HepG2 (cell line): ENCODE measurements around the gene C2orf15. TPM values are rescaled to one million over a fixed set of nuclear protein-coding genes. Genes with fewer than 3 reads are reported as not detected.
A peak's percentile ranks its signal among the peaks of the same experiment; 100 is the strongest.

Experiments
- ATF4 ChIP-seq, 2 experiments: fragments of 450-650 bp in 1 of 2; sonication (generic) in 1 of 2; formaldehyde crosslinking; IDR thresholded peaks; 2 replicates each; pipeline versions ENCODE4 v1.5.0 to v1.8.0; 2020 to 2022; ENCODE audit warnings: mild to moderate bottlenecking in 1 of 2, missing genetic modification reagents in 1 of 2
- BRF2 ChIP-seq: sonication (generic); formaldehyde crosslinking; IDR thresholded peaks from 2 replicates; pipeline ENCODE4 v1.8.1; 2022; ENCODE audit warnings: mild to moderate bottlenecking, missing genetic modification reagents
- CCDC6 ChIP-seq: sonication (generic); formaldehyde crosslinking; IDR thresholded peaks from 2 replicates; pipeline ENCODE4 v1.8.1; 2022; ENCODE audit warnings: mild to moderate bottlenecking, missing genetic modification reagents, moderate library complexity
- CREB1 ChIP-seq, 2 experiments: fragments of 450-650 bp in 1 of 2; IDR thresholded peaks; 2 replicates each; pipeline ENCODE4 v1.6.1; 2016 to 2017; ENCODE audit warnings: control low read depth in 1 of 2, mild to moderate bottlenecking in 1 of 2, missing compliant biosample characterization in 1 of 2, missing genetic modification characterization in 1 of 2
- CTCF ChIP-seq: sonication (generic); formaldehyde crosslinking; IDR thresholded peaks from 2 replicates; pipeline ENCODE4 v1.5.0; 2020; ENCODE audit warnings: mild to moderate bottlenecking, missing genetic modification reagents, moderate library complexity
- E2F1 ChIP-seq: sonication (generic); formaldehyde crosslinking; IDR thresholded peaks from 2 replicates; pipeline ENCODE4 v1.5.0; 2020; ENCODE audit warnings: missing genetic modification reagents
- KAT2B ChIP-seq: fragments of 150-350 bp; IDR thresholded peaks from 2 replicates; pipeline ENCODE4 v1.6.1; 2014; ENCODE audit warnings: low read depth, low read length, borderline replicate concordance
- MED8 ChIP-seq: sonication (generic); formaldehyde crosslinking; IDR thresholded peaks from 2 replicates; pipeline ENCODE4 v1.8.1; 2023; ENCODE audit warnings: mild to moderate bottlenecking, missing genetic modification reagents; ENCODE audit not compliant: insufficient replicate concordance
- MEIS2 ChIP-seq: sonication (generic); formaldehyde crosslinking; IDR thresholded peaks from 2 replicates; pipeline ENCODE4 v1.9.0; 2021; ENCODE audit warnings: mild to moderate bottlenecking, missing genetic modification reagents
- NCOA2 ChIP-seq: sonication (generic); formaldehyde crosslinking; IDR thresholded peaks from 2 replicates; pipeline ENCODE4 v1.8.0; 2022; ENCODE audit warnings: inconsistent platforms
- PATZ1 ChIP-seq: sonication (generic); formaldehyde crosslinking; IDR thresholded peaks from 2 replicates; pipeline ENCODE4 v1.4.0; 2020; ENCODE audit warnings: missing genetic modification reagents
- PHB2 ChIP-seq: fragments of 450-650 bp; IDR thresholded peaks from 2 replicates; pipeline ENCODE4 v1.6.1; 2018; ENCODE audit not compliant: partially characterized antibody
- RAD21 ChIP-seq: fragments of 450-650 bp; formaldehyde crosslinking; IDR thresholded peaks from 2 replicates; pipeline ENCODE4 v1.5.0; 2020; ENCODE audit warnings: mild to moderate bottlenecking
- RCOR2 ChIP-seq: IDR thresholded peaks from 2 replicates; pipeline ENCODE4 v1.6.1; 2016; ENCODE audit warnings: missing biosample characterization, missing genetic modification reagents
- ZBTB20 ChIP-seq: sonication (generic); formaldehyde crosslinking; IDR thresholded peaks from 2 replicates; pipeline ENCODE4 v1.8.1; 2023; ENCODE audit warnings: missing genetic modification reagents, low read depth, mild to moderate bottlenecking, borderline replicate concordance
- ZIK1 ChIP-seq: sonication (generic); formaldehyde crosslinking; IDR thresholded peaks from 2 replicates; pipeline ENCODE4 v1.5.0; 2020; ENCODE audit warnings: mild to moderate bottlenecking, low read depth, missing genetic modification reagents, borderline replicate concordance
- ZNF558 ChIP-seq: sonication (generic); formaldehyde crosslinking; IDR thresholded peaks from 2 replicates; pipeline ENCODE4 v1.9.0; 2022; ENCODE audit warnings: mild to moderate bottlenecking, missing genetic modification reagents, borderline replicate concordance
- ZNF800 ChIP-seq: sonication (generic); formaldehyde crosslinking; IDR thresholded peaks from 2 replicates; pipeline ENCODE4 v1.4.0; 2020; ENCODE audit warnings: missing genetic modification reagents
- polyA plus RNA-seq, 8 experiments: library from polyadenylated mRNA; depleted of rRNA in 3 of 8; stranded (reverse) in 7 of 8; unstranded in 1 of 8; fragments of >200 nt; fragmentation: Illumina TruSeq in 4 of 8; extraction: Trizol in 4 of 8; gene quantifications; 2 replicates each; pipeline versions ENCODE4 v1.2.1 to v1.2.3, GENCODE V29; 2011 to 2016; ENCODE audit warnings: low read depth in 4 of 8, missing spikeins in 1 of 8, mixed read lengths in 1 of 8; ENCODE audit not compliant: insufficient read depth in 1 of 8
- total RNA-seq, 5 experiments: library from RNA; depleted of rRNA; stranded (reverse); fragments of >200 nt; fragmentation: Illumina TruSeq; extraction: Trizol; gene quantifications; 2 replicates each; pipeline ENCODE4 v1.2.3, GENCODE V29; 2016; ENCODE audit warnings: low read depth in 1 of 5

The C2orf15 gene
- total and polyA plus RNA-seq, 2 of the 13 experiments (the other 11 are each of a cell fraction or from before 2014, with no cell fraction given), result 5.5 to 8.3 TPM

GRCh38 chr2:99141110-99142108 is at the start of gene C2orf15 (continued):
- TF ChIP-seq E2F1 (CRISPR knock-in tag), result peak; percentile 88
- TF ChIP-seq BRF2 (CRISPR knock-in tag), result no peak; the same call in 1 of the 2 replicates
- peak in 1 of 2 experiments; percentile 52; a peak in 2 of 4 replicates for TF ChIP-seq ATF4 (CRISPR knock-in tag; IDR thresholded peaks at IDR 0.05)
- peak; percentile 81 for TF ChIP-seq MED8
- peak; percentile 96 for TF ChIP-seq PATZ1 (CRISPR knock-in tag)
- no peak for TF ChIP-seq KAT2B
- TF ChIP-seq RAD21, result no peak
- TF ChIP-seq CCDC6, result peak; percentile 49
- TF ChIP-seq PHB2, result no peak
- TF ChIP-seq ZNF800 (CRISPR knock-in tag), result no peak
- no peak; the same call in 1 of the 2 replicates for TF ChIP-seq CTCF (CRISPR knock-in tag)
- TF ChIP-seq MEIS2 (CRISPR knock-in tag), result 0 out of 2 replicates have a peak, but pooled peaks have one; percentile 64
- peak; percentile 88 for TF ChIP-seq ZIK1 (CRISPR knock-in tag)
- TF ChIP-seq NCOA2 (CRISPR knock-in tag), result peak; percentile 10
- TF ChIP-seq ZNF558, result peak; percentile 65; the same call in 1 of the 2 replicates
- peak; percentile 45 for TF ChIP-seq CREB1 (IDR thresholded peaks at IDR 0.05)
- peak; percentile 47 for TF ChIP-seq CREB1 (CRISPR knock-in tag; IDR thresholded peaks at IDR 0.05)
- 0 out of 2 replicates have a peak, but pooled peaks have one; percentile 53 for TF ChIP-seq ZBTB20
- peak; percentile 14; the same call in 1 of the 2 replicates for TF ChIP-seq RCOR2 (CRISPR knock-in tag)
